H1 (cell line): ENCODE results near the gene NTPCR. TPM values are rescaled to one million over a fixed set of nuclear protein-coding genes. Genes with fewer than 3 reads are reported as not detected.

Experiments used
- BCL11A ChIP-seq, 2 experiments: IDR thresholded peaks; one replicate each; pipeline ENCODE4 v1.6.1; 2011; ENCODE audit warnings: low read depth in 2 of 2, low read length in 2 of 2, mild to moderate bottlenecking in 2 of 2
- CEBPB ChIP-seq: IDR thresholded peaks from 2 replicates; pipeline ENCODE4 v1.6.1; 2012; ENCODE audit warnings: low read depth, low read length
- RXRA ChIP-seq: IDR thresholded peaks from 2 replicates; pipeline ENCODE4 v1.6.1; 2011; ENCODE audit warnings: low read depth, mild to moderate bottlenecking, low read length, moderate library complexity; ENCODE audit not compliant: insufficient read depth
- SIN3A ChIP-seq, 2 experiments: IDR thresholded peaks in 1 of 2; conservative IDR thresholded peaks in 1 of 2; 2 replicates each; pipeline ENCODE4 v1.6.1; 2011 to 2012; ENCODE audit warnings: low read length in 2 of 2, improper control_type of control experiment in 1 of 2, low read depth in 1 of 2, mild to moderate bottlenecking in 1 of 2
- TCF12 ChIP-seq: IDR thresholded peaks from 2 replicates; pipeline ENCODE4 v1.6.1; 2011; ENCODE audit warnings: low read depth, mild to moderate bottlenecking, low read length
- ZNF274 ChIP-seq: IDR thresholded peaks from 2 replicates; pipeline ENCODE4 v1.7.0; 2012; ENCODE audit warnings: low read length, borderline replicate concordance; ENCODE audit errors: extremely low read depth
- polyA plus RNA-seq, 7 experiments: library from polyadenylated mRNA; depleted of rRNA in 3 of 7; stranded (reverse) in 5 of 7; unstranded in 2 of 7; fragments of >200 nt in 5 of 7; fragments of 200-250 nt in 2 of 7; gene quantifications; 1 replicate in 5 of 7; 2 replicates in 1 of 7; 4 replicates in 1 of 7; pipeline versions ENCODE4 v1.2.1 to v1.2.3, GENCODE V29; 2011 to 2013; ENCODE audit warnings: missing spikeins in 2 of 7, mixed read lengths in 2 of 7
- total RNA-seq: library from RNA; stranded (reverse); fragmentation: NEBNext Ultra II Directional; extraction: Animal tissue kit (Norgen Biotek cat#: 25700); gene quantifications from 2 replicates; pipeline ENCODE4 v1.2.1, GENCODE V29; 2021

Gene NTPCR
- total and polyA plus RNA-seq, 2 of the 8 experiments (the other 6 are each of a cell fraction or from before 2014, with no cell fraction given), result 22.6 to 73.1 TPM

DNA sequence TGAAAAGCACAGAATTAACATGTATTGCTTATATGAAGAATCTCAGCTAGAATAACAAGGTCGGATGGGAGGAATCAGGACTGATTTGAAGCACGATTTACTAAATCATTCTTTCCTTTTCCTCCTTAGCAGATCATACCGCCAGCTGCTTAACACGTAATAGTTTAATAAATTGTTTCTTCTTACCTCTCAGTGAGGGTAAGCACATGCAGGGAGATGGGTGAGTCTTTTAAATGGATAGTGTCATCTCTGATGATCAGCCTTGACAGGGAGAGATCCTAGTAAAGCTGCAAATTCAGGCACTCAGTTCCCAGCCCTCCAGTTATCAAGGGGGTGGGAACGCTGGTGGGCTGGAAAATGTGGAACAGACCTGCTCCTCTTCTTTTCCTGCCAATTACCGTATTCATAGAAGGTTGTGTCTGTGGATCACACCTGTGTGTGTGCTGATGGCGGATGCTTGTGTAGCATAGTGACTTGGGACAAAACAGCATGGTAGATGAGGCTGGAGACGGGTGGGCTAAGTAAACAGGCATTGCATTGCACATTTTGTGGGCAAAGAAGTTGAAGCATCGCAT lies 30.7 kb downstream of the NTPCR start (continued):
- TF ChIP-seq BCL11A (IDR thresholded peaks at IDR 0.05; ENCODE audit: low read depth in 2 of 2, low read length in 2 of 2), result no peak
- no peak for TF ChIP-seq SIN3A (conservative IDR thresholded peaks at IDR 0.05 in 1 of 2, IDR thresholded peaks at IDR 0.05 in 1 of 2; ENCODE audit: low read depth in 1 of 2, low read length in 2 of 2)
- no peak for TF ChIP-seq TCF12
- TF ChIP-seq ZNF274, result no peak
- no peak for TF ChIP-seq CEBPB
- no peak for TF ChIP-seq RXRA
